Measurements from ENCODE around the gene SHMT1.
"Not testable (repeated sequence)": the region's sequence is repeated elsewhere in the genome, so short reads cannot be mapped to it uniquely, and the experiment has no call there.

The SHMT1 gene

DNA sequence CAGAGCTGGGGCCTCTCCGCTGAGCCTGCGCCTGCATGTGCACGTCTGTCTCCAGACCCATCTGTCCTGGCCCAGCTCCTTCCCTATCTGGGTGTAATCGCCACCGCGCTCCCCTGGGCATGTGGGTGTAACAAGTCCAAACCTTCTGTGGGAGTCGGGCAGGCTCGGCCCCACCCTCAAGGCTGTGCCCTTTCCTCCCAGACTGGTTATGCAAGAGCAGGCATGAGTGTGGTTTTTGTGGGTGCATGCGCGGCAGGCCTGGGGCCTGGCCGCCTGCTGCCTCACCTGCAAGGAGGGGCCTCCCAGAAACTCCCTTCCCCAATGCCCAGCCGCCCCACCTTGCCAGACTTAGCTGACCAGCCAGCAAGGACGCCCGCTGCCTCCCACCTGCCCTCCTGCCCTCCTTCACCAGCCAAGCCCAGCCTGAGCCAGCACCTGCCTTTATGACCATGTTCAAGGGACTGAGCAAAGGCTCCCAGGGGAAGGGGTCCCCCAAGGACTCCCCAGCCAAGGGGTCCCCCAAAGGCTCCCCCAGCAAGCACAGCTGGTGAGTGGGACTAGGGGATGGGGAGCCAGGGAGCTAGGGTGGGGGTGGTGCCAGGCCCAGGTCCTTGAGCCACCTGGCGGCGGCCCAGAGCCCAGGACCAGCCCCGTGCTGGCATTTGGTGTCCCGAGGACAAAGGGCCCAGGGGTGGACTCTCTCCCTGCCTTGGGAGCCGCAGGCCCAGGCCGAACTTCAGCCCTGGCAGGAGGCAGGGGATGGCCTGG lies 14.3 kb upstream of the SHMT1 start, which contains the start of gene EVPLL:
Gene EVPLL, plus strand, starts transcription at position 342 of the 768 bp plus-strand sequence. CDS start 3,160 bp downstream, outside the sequence.
- peak; percentile 67 to 82 (median 77) for DNase-seq

DNA sequence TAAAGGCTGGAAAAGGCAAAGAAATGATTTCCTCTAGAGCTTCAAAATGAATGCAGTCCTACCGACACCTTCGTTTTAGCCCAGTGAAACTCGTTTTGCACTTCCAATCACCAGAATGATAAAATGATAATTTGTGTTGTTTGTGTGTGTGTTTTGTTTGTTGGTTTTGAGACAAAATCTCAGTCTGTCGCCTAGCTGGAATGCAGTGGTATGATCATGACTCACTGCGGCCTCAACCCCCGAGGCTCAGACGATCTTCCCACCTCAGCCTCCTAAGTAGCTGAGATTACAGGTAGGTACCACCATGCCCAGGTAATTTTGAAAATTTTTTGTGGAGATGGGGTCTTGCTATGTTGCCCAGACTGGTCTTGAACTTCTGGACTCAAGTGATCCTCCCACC lies 10.9 kb upstream of the SHMT1 start:
- no peak for DNase-seq

DNA sequence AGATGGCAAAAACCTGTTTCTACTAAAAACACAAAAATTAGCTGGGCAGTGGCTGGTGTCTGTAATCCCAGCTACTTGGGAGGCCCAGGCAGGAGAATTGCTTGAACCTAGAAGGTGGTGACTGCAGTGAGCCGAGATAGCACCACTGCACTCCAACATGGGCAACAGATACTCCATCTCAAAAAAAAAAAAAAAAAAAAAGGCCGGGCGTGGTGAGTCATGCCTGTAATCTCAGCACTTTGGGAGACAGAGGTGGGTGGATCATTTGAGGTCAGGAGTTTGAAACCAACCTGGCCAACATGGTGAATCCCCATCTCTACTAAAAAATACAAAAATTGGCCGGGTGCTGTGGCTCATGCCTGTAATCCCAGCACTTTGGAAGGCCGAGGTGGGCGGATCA lies 9.8 kb upstream of the SHMT1 start:
- not testable (repeated sequence) for DNase-seq

DNA sequence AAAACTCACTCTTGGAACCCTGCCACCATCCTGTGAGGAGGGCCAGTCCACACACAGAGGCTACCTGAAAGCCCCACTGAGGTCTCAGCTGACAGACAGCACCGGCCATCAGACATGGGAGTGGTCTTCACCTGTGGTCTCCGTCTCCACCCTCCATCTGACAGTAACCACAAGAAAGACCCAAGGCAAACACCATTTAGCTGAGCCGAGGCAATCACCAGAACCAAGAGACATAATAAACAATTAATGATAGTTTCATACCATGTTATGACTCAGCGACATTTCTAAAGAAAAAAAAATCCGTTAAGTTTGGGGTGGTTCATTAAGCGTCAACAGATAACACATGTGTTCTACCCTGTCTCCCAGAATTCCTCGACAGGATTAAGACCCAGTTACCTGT lies 8.1 kb upstream of the SHMT1 start:
- no peak for DNase-seq

DNA sequence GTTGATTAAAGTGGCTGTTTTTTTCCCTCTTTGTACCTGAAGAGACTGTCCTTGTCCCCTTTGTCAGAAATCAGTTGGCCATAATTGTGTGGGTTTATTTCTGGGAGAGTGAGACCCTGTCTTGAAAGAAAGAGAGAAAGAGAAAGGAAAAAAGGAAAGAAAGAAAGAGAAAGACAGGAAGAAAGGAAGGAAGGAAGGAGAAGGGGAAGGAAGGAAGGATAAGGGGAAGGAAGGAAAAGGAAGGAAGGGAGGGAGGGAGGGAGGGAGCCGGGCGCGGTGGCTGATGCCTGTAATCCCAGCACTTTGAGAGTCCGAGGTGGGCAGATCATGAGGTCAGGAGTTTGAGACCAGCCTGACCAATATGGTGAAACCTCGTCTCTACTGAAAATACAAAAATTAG lies 7.4 kb upstream of the SHMT1 start:
- no peak for DNase-seq

DNA sequence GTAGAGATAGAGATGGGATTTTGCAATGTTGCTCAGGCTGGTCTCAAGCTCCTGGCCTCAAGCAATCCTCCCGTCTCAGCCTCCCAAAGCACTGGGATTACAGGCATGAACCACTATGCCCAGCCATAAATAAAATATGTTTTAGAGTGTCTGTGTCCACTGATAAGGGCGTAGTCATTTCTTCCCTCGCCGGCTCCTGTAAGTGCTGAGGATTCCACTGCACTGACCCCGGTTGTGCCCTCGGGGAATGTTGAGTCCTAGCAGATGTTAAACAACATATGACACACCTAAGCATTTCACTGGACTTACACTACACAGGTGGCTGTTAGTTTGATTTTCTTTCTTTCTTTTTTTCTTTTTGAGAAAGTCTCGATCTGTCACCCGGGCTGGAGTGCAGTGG lies 5.6 kb upstream of the SHMT1 start:
- no peak for DNase-seq

DNA sequence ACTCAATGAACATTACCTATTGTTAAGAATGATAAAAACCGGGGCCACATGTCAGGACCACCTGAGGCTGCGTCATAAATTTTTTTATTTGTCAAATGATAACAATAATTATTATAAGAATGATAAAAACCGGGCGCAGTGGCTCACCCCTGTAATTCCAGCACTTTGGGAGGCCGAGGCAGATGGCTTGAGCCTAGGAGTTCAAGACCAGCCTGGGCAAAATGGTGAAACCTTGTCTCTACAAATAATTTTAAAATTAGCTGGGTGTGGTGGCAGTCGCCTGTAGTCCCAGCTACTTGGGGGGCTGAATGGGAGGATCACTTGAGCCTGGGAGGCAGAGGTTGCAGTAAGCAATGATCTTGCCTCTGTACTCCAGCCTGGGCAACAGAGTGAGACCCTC lies 816 bp upstream of the SHMT1 start:
- DNase-seq = no peak

DNA sequence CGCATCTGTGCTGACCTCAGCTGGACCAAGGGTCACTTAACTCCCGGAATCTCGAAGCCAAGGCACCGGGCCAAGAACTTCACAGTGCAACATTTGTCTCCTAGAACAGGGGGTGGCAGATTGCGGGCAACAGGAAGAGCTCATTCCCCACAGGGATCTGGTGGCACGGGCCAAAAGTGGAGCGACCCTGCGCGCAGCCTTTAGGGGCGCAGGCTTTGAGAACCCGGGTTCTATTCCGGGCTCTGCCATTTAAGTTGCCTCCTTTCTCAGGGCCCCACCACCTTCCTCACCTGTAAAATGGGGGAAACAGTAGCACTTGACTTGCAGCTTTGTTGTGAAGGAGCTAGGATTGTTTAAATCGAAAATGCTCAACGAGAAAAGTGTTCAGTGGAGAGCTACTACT lies 651 bp downstream of the SHMT1 start:
- DNase-seq = no peak

DNA sequence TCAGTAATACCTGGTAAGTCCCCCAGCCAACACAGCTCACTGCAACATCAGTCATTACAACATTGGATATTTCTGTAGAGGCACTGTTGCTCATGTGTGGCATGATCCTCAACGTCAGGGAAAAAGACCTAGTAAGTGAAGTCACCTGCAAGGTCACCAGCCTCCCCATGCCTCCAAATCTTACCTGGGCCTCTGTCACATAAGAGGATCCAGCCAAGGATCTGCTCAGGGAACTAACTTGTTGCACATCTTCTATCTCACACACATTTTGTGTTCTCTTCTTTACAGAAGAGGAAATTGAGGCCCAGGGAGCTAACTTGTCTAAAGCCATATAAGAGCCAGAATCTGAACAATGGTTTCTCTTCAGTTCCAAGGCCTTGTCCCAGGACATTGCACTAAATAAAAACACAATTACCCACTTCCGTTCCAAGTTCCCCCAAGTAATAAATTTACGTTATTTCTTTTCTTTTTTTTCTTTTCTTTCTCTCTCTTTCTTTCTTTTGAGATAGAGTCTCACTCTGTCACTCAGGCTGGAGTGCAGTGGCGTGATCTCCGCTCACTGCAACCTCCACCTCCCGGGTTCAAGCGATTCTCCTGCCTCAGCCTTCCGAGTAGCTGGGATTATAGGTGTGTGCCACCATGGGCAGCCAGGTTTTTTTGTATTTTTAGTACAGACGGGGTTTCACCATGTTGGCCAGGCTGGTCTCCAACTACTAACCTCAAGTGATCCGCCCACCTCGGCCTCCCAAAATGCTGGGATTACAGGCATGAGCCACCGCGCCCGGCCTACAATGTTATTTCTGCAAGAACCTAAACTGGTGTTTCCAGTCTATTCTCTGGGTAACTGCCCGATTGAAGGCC lies 1.3 kb downstream of the SHMT1 start:
- DNase-seq = no peak

DNA sequence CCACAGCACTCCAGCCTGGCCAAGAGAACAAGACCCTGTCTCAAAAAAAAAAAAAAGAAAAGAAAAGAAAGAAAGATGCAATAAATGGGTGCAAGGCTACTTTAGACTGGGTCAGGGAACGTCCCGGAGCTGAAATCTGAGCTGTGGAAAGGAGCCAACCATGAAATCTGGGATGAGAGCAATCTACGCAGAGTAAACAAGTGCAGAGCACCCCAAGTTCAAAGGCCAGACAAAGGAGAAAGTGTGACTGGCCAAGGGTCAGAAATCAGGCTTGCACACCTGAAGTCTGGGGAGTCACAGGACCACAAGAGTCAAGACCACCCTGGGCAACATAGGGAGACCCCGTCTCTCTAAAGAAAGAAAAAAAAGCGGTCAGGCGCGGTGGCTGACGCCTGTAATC lies 2.8 kb downstream of the SHMT1 start:
- no peak for DNase-seq

DNA sequence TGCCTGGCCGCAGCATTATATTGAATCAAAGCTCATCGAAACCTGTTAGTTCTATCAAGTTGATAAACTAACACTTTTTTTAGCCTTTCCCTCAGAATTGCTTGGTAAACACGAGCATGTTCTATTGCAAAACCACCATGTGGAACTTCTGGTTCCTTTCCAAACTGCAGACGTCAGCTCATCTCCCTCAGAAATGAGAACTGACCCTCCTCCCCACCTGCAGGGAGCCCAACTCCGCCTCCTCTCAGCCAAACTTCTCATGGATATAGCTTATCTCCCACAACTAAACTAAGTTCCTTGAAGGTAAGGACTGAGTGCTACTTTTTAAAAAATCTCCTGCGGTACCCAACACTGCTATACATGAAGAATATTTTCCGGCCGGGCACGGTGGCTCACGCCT lies 6.7 kb downstream of the SHMT1 start:
- peak; percentile 72 to 78 (median 77) for DNase-seq

DNA sequence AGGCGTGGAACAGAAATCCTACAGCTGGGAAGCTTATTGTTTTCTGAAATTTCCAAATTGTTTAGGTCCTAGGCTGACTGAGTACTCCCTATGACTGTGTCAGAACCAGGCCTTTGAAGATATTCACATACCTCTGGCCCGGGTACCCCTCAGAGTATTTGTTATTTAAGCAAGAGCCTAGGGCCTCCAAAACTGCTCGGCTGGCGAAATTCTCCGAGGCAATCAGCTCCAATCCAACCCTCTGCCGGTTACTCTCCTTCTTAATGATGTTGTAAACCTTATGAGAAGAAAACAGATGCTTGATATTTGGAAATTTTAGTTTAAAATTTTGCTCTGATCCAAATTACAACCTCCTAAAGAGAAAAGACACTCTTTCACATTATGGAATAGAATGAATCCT lies 9.8 kb downstream of the SHMT1 start:
- DNase-seq = no peak

DNA sequence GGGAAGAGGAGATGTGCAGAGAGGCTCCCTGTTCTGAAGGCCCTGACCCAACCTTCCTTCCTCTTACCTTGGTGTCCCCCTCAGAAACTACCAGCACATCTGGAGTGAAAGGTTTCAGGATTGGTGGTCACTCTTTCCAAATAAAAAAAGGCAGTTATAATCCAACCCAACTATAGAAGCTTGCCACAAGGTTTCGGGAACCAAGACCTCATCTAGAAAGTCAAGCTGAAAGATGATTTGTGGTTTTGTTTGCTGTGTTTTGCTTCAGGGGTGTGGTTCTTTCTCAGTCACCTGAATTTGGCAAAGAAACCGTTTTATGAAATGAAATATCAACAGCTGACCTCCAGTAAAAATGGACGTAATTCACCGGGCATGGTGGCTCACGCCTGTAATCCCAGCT lies 19.3 kb downstream of the SHMT1 start:
- DNase-seq = no peak

DNA sequence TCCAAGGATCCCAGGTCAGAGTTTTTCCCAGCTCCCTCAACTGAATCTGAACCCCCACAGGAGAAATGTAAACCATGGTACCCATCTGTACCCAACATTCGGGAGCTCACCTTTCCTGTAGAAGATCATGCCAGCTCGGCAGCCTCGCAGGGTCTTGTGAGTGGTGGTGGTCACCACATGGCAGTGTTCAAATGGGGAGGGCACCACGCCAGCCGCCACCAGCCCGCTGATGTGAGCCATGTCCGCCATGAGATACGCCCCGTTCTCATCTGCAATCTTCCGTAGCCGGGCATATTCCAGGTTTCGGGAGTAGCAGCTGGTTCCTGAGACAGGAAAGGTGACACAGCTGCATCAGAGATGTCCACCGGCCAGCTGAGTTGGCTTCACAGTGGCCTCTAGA lies 23.4 kb downstream of the SHMT1 start:
- no peak for DNase-seq

DNA sequence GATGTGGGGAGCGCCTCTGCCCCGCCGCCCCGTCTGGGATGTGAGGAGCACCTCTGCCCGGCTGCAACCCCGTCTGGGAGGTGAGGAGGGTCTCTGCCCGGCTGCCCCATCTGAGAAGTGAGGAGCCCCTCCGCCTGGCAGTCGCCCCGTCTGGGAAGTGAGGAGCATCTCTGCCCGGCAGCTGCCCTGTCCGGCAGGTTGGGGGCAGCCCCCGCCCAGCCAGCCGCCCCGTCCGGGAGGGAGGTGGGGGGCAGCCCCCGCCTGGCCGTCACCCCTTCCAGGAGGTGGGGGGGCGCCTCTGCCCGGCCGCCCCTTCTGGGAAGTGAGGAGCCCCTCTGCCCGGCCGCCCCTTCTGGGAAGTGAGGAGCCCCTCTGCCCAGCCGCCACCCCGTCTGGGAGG lies 25.2 kb downstream of the SHMT1 start:
- DNase-seq = not testable (repeated sequence)

DNA sequence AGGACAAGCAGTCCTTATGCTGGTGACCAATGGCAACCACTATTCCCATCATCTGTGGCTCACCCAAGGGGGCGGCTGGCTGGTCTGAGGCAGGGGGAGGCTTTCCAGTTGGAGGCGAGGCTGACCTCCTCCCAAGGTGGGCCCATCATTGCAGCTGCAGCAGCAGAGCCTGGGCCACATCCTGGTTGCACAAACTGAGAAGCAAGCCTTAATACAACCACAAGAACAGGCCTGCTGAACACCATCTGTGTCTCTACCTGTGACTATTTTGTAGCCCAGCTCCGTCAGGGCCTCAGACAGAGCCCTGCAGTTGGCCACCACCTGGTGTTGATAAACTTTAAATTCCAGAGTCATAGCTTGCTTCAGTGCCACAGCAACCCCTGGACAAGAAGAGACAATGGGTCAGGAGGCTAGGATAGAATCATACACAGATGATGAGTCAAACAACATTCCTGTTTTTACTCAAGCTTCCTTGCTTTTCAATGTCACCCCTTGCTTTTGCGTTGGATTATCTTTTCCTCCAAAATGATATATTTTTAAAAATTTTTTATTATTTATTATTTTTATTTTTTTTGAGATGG lies 30.4 kb downstream of the SHMT1 start:
- no peak for DNase-seq

DNA sequence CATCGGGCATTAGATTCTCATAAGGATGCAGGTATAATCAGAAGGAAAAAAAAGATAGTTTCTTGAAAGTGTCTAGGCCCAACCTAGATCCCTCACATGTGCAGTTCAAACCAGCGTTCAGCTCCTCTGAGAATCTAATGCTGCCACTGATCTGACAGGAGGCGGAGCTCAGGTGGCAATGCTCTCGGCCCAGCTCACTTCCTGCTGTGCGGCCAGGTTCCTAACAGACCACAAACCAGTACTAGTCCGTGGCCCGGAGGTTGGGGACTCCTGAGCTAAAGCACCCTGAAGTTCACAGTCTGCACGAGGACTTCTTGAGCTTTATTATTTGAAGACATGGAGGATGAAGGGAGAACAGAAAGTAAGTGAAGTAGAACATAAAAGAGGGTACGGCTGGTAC lies 31.5 kb downstream of the SHMT1 start:
- no peak for DNase-seq

DNA sequence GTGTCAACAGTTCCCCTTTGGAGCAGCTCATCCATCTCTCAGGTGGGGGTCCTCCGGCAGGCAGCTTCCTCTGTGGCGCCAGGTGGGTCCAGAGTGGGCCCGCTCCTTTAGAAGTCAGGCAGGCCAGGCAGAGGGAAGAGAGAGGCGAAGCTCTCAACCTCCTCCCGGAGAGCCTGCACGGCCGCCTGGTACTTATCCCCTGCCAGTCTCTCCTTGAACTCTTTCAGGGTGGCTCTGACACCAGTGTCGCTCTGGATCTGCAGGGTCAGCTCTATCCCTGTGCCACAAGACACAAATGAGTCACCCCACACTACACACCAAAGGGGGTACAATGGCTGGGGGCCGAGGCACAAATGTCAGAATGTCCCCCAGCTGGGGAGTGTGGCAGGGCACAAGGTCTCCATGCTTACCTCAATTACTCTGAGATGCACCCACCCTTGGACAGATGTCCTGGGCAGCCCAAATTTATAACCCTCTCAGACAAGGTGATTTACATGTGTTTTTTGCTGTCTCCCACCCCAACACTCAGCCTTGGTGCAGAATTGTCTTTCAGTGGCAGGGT lies 34.6 kb downstream of the SHMT1 start:
- DNase-seq = no peak

DNA sequence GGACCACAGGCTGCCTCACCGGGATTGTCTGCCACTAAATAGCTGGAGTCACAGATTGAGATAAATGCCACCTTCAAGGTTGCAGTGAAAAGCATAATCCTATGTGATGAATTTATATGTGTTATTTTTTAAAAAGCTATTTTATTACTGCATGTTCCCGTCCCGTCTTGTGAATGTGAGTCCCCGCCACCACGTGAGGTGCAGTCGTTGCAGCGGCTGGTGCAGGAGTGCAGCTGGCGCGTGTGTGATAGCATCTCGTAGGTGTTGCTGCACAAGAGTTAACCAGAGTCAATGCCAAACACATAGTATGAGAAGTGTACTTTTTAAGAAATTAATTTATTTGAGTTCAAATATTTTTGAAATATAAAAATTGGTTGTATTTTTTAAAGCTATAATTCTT lies 35.8 kb downstream of the SHMT1 start:
- no peak for DNase-seq

DNA sequence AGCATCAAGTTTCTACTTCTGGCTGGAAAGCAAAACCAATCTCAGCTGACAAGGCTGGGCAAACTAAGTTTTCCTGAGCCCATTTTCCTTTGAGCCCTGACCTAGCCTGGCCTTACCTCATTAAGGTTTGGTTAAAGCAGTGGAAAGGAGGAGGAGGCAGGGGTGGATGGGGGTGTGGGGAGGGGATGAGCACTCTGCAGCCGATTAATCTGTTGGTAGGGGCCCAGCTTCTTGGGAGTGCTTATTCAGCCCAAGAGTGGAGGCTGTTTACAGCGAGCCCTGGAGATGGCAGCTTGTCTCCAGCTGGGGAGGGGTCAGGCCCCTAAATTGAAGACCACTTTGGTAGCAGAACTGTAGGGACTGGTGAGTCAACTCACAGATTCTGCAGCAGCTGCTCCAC lies 36.3 kb downstream of the SHMT1 start:
- no peak for DNase-seq

DNA sequence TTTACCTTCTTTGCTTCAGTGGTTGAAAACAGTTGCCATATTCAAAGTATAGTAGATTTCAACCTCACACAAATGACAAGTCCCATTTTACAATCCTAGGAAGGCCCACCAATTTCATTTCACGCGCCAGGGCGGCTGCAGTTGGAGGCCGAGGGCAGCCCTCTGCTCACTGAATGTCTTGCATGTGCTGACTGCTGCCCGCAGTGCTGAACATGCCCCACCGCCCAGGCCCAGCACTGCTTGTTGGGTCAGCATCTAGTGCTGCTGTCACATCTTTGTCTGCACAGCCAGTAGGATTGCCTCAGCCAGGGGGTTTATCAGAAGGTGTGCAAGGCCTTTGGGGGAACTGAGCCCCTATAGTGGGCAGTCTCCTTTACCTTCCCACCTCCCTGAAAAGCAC lies 36.8 kb downstream of the SHMT1 start:
- DNase-seq = no peak

DNA sequence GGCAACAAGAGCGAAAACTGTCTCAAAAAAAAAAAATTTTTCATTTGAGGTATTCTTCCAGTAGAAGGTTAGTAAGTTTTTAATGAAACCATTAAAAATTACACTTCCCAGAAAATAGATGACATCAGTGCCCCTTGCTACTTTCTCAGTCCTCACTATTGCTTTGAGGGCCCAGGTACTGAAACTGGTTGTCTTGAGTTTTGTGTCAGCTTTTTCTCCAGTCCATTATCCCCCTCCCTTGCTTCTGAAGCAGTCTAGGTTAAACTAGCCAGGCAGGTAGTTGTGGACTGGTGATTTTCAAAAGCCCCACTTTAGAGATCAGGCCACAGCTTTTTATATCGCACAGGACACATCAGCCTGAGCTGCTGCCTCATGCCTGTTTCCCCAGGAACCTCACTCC lies 37.3 kb downstream of the SHMT1 start:
- no peak for DNase-seq
